ENCODE results near the gene PPM1A. TPM values are rescaled to one million over a fixed set of nuclear protein-coding genes. Genes with fewer than 3 reads are reported as not detected.

Gene PPM1A
- total and polyA plus RNA-seq, 2 of the 8 experiments (the other 6 are each of a cell fraction or from before 2014, with no cell fraction given): 14.0 to 51.2 TPM

GRCh38 chr14:60287452-60287851, 38.4 kb downstream of the PPM1A start:
- DNase-seq (ENCODE audit: low read depth in 1 of 2, low spot score in 2 of 2): no peak
- no peaks in the 10 kb centered on the region for H3K79me1 ChIP-seq (ENCODE audit: low read depth, low read length)
- TF ChIP-seq MAFK (IDR thresholded peaks at IDR 0.05; ENCODE audit: low read depth, low read length) (no peak), KDM1A (IDR thresholded peaks at IDR 0.05; ENCODE audit: borderline replicate concordance, low read length) (no peak), BCL11A (IDR thresholded peaks at IDR 0.05; ENCODE audit: low read depth in 2 of 2, low read length in 2 of 2) (no peak), RNF2 (IDR thresholded peaks at IDR 0.05; ENCODE audit: borderline replicate concordance, low read depth, low read length, missing control alignments, poor library complexity, severe bottlenecking) (no peak), POLR2AphosphoS5 (IDR thresholded peaks at IDR 0.05; ENCODE audit: low read depth, low read length) (no peak), KDM4A (IDR thresholded peaks at IDR 0.05; ENCODE audit: low read depth, low read length, severe bottlenecking) (no peak), E2F6 (IDR thresholded peaks at IDR 0.05) (no peak), POLR2A (IDR thresholded peaks at IDR 0.05; ENCODE audit: control extremely low read depth in 1 of 2, low read depth in 2 of 2, low read length in 2 of 2) (no peak), JUN (IDR thresholded peaks at IDR 0.05; ENCODE audit: low read depth, low read length) (no peak)
- no peak overlapping the region for H4K91ac ChIP-seq (replicated peaks; ENCODE audit: insufficient read length, low read length)
- no peaks in the 10 kb centered on the region for H3K9me3 ChIP-seq (ENCODE audit: insufficient read depth in 2 of 2, low read depth in 1 of 2, low read length in 1 of 2)
- no peak overlapping the region for H3K9ac ChIP-seq (replicated peaks in 1 of 4; ENCODE audit: extremely low read depth in 1 of 4, low read depth in 3 of 4, low read length in 3 of 4)
- H2AK5ac ChIP-seq (ENCODE audit: low read depth, low read length): no peak overlapping the region
- POLR2A ChIA-PET (ENCODE audit: partially characterized antibody): no interaction called here
- H3K27me3 ChIP-seq (replicated peaks in 1 of 4; ENCODE audit: control insufficient read depth in 3 of 4, extremely low read depth in 1 of 4, insufficient read depth in 3 of 4, low read length in 3 of 4): no peaks in the 10 kb centered on the region
- H3K27ac ChIP-seq (ENCODE audit: low read depth, low read length): no peak overlapping the region
- no peak overlapping the region for H3K4me2 ChIP-seq (ENCODE audit: insufficient read depth in 1 of 2, low read depth in 2 of 2, low read length in 2 of 2)
- no peak overlapping the region for H2BK12ac ChIP-seq (ENCODE audit: low read depth, low read length)
- no peaks in the 10 kb centered on the region for H3K23me2 ChIP-seq (ENCODE audit: low read depth, low read length)
- no peak overlapping the region for H3K18ac ChIP-seq (ENCODE audit: extremely low read depth, low read length)
- CTCF ChIA-PET (ENCODE audit: partially characterized antibody): interaction anchor here (1.2 kb wide), 1 partner anchor 40 kb away, joined by 4 read pairs; no protein-coding TSS in a partner anchor
- H2BK20ac ChIP-seq (ENCODE audit: low read length): no peak overlapping the region
- no peak overlapping the region for H3K4me3 ChIP-seq (ENCODE audit: extremely low read depth in 1 of 4, insufficient read depth in 2 of 4, low read depth in 3 of 4, low read length in 4 of 4)
- H4K5ac ChIP-seq (ENCODE audit: insufficient read length, low read depth, low read length): no peak overlapping the region
- no peak overlapping the region for H3K23ac ChIP-seq (ENCODE audit: insufficient read length)
- H3K14ac ChIP-seq (ENCODE audit: insufficient read length): no peak overlapping the region
- no peak overlapping the region for H2BK120ac ChIP-seq (replicated peaks; ENCODE audit: low read depth, low read length)
- no peak overlapping the region for H2AFZ ChIP-seq (ENCODE audit: low read length)
- no peaks in the 10 kb centered on the region for H3K4me1 ChIP-seq (replicated peaks in 1 of 4; ENCODE audit: control insufficient read depth in 3 of 4, insufficient read depth in 4 of 4, low read length in 3 of 4)
- peaks cover 2 to 26% (median 8%) of the 10 kb centered on the region in 4 experiments; a peak in 6 of 8 replicates for H3K36me3 ChIP-seq (ENCODE audit: control insufficient read depth in 2 of 4, insufficient read depth in 4 of 4, low read length in 3 of 4)
- H3K56ac ChIP-seq (replicated peaks; ENCODE audit: insufficient read length, low read depth, low read length): no peak overlapping the region
- H4K8ac ChIP-seq (ENCODE audit: extremely low read depth, insufficient read depth, low read length): no peak overlapping the region
- H3K4ac ChIP-seq (replicated peaks; ENCODE audit: insufficient read length, low read depth, low read length): no peak overlapping the region
- H4K20me1 ChIP-seq (replicated peaks in 1 of 2; ENCODE audit: control insufficient read depth in 1 of 2, insufficient read depth in 2 of 2, low read length in 2 of 2): no peaks in the 10 kb centered on the region
- peaks cover 0 to 9% of the 10 kb centered on the region in 2 experiments; a peak in 2 of 4 replicates for H3K79me2 ChIP-seq (ENCODE audit: control insufficient read depth in 1 of 2, insufficient read depth in 2 of 2, low read length in 2 of 2)
- no peak overlapping the region for H2BK15ac ChIP-seq (ENCODE audit: low read length)
- H2BK5ac ChIP-seq (ENCODE audit: low read depth, low read length): no peak overlapping the region
- FAIRE-seq: no peak

Data from H1 (cell line).